GM12878 (cell line): ENCODE data around the gene SP2. TPM values are rescaled to one million over a fixed set of nuclear protein-coding genes. Genes with fewer than 3 reads are reported as not detected.

ENCODE experiments used
- ATAC-seq: fragments of 200-7000 bp; cut with Tn5 transposase; 3 replicates; pipeline ENCODE4 v1.9.1; 2020; ENCODE audit warnings: mild to moderate bottlenecking, moderate library complexity
- BruUV-seq: library from RNA; stranded (reverse); fragments of 400-500 nt; replicated peaks from 2 replicates; lab custom pipeline; 2021; lab: Mats Ljungman, UMichigan
- CTCF ChIA-PET: fragments of 300-600 bp; sonication (Branson Sonifier 250); formaldehyde crosslinking; extraction: SDS; loops from one replicate; lab custom pipeline; 2021; ENCODE audit warnings: inconsistent platforms; lab: Yijun Ruan, JAX
- POLR2A ChIA-PET: fragments of 350-600 bp; formaldehyde crosslinking; extraction: SDS; loops from one replicate; lab custom pipeline; 2021; ENCODE audit warnings: inconsistent platforms; lab: Charles Lee
- RAD21 ChIA-PET: fragments of 300-600 bp; sonication (Branson Sonifier 250); formaldehyde crosslinking; loops from one replicate; lab custom pipeline; 2023; ENCODE audit warnings: antibody characterized with exemption; ENCODE audit not compliant: unreplicated experiment; lab: Charles Lee
- SMC1A ChIA-PET: fragments of 300-600 bp; sonication (Branson Sonifier 250); formaldehyde crosslinking; loops from one replicate; lab custom pipeline; 2023; ENCODE audit not compliant: unreplicated experiment, uncharacterized antibody; lab: Charles Lee
- DNase-seq: peaks from one replicate; pipeline ENCODE4 v3.0.0-alpha.2; 2011; ENCODE audit warnings: low read depth, low spot score
- FAIRE-seq: peaks from 3 replicates; lab custom pipeline; 2011; peaks lifted over from hg19 to GRCh38; lab: Jason Lieb, UNC
- H2AFZ ChIP-seq: 2 replicates; pipeline ENCODE4 v1.6.0; 2011; ENCODE audit warnings: low read depth, low read length, control low read depth; ENCODE audit not compliant: control insufficient read depth
- H3K27ac ChIP-seq: 2 replicates; pipeline ENCODE4 v1.5.1; 2011; ENCODE audit warnings: control low read depth; ENCODE audit not compliant: control insufficient read depth, insufficient read depth
- H3K27me3 ChIP-seq, 2 experiments: replicated peaks in 1 of 2; 2 replicates each; pipeline versions ENCODE4 v1.6.0 to v1.6.1; 2011; ENCODE audit warnings: low read length in 1 of 2; ENCODE audit not compliant: control insufficient read depth in 2 of 2, insufficient read depth in 2 of 2
- H3K36me3 ChIP-seq, 2 experiments: 2 replicates each; pipeline ENCODE4 v1.5.1; 2011; ENCODE audit warnings: low read length in 1 of 2; ENCODE audit not compliant: control insufficient read depth in 2 of 2, insufficient read depth in 2 of 2
- H3K4me1 ChIP-seq: 2 replicates; pipeline ENCODE4 v1.6.1; 2011; ENCODE audit warnings: mild to moderate bottlenecking, low read length, moderate library complexity, mixed read lengths; ENCODE audit not compliant: control insufficient read depth, insufficient read depth
- H3K4me2 ChIP-seq: 2 replicates; pipeline ENCODE4 v1.6.0; 2011; ENCODE audit warnings: control low read depth; ENCODE audit not compliant: control insufficient read depth, insufficient read depth
- H3K4me3 ChIP-seq: fragments of 200-600 bp; sonication (generic); 2 replicates; pipeline ENCODE4 v1.5.1; 2016
- H3K79me2 ChIP-seq: 2 replicates; pipeline ENCODE4 v1.6.0; 2011; ENCODE audit warnings: low read length; ENCODE audit not compliant: control insufficient read depth, insufficient read depth
- H3K9ac ChIP-seq: 2 replicates; pipeline ENCODE4 v1.8.0; 2011; ENCODE audit warnings: low read length, control low read depth, mixed read lengths; ENCODE audit not compliant: control insufficient read depth, insufficient read depth
- H3K9me3 ChIP-seq: replicated peaks from 3 replicates; pipeline ENCODE4 v1.5.1; 2011; ENCODE audit warnings: mild to moderate bottlenecking, low read length; ENCODE audit not compliant: control insufficient read depth, insufficient read depth
- H4K20me1 ChIP-seq: 2 replicates; pipeline ENCODE4 v1.6.0; 2011; ENCODE audit not compliant: control insufficient read depth, insufficient read depth
- ATF7 ChIP-seq: fragments of 450-650 bp; IDR thresholded peaks from 2 replicates; pipeline ENCODE4 v1.6.1; 2016; ENCODE audit warnings: low read depth, mild to moderate bottlenecking
- CREB1 ChIP-seq: IDR thresholded peaks from 2 replicates; pipeline ENCODE4 v1.6.1; 2012; ENCODE audit warnings: low read depth, mild to moderate bottlenecking, inconsistent platforms
- EGR1 ChIP-seq, 2 experiments: IDR thresholded peaks; 1 replicate in 1 of 2; 2 replicates in 1 of 2; pipeline ENCODE4 v1.6.1; 2011 to 2012; ENCODE audit warnings: low read depth in 2 of 2, low read length in 2 of 2, borderline replicate concordance in 1 of 2, mild to moderate bottlenecking in 1 of 2, moderate library complexity in 1 of 2
- IRF4 ChIP-seq: IDR thresholded peaks from 2 replicates; pipeline ENCODE4 v1.6.1; 2011; ENCODE audit warnings: low read depth, low read length
- KAT2A ChIP-seq: conservative IDR thresholded peaks from 2 replicates; pipeline ENCODE4 v1.6.1; 2011; ENCODE audit warnings: low read depth, low read length; ENCODE audit not compliant: control insufficient read depth
- KDM1A ChIP-seq: fragments of 200-600 bp; sonication (generic); IDR thresholded peaks from 2 replicates; pipeline ENCODE4 v1.6.1; 2016; ENCODE audit warnings: borderline replicate concordance
- NR2C2 ChIP-seq: IDR thresholded peaks from 2 replicates; pipeline ENCODE4 v1.6.1; 2011; ENCODE audit warnings: borderline replicate concordance, low read depth; ENCODE audit not compliant: control insufficient read depth, insufficient read length
- RAD21 ChIP-seq: IDR thresholded peaks from 2 replicates; pipeline ENCODE4 v1.6.1; 2011; ENCODE audit warnings: mild to moderate bottlenecking, low read depth, low read length, moderate library complexity; ENCODE audit not compliant: insufficient read depth
- RAD51 ChIP-seq: fragments of 450-650 bp; IDR thresholded peaks from 2 replicates; pipeline ENCODE4 v1.6.1; 2016; ENCODE audit warnings: moderate library complexity, mild to moderate bottlenecking, inconsistent platforms
- RBBP5 ChIP-seq: fragments of 200-600 bp; sonication (generic); conservative IDR thresholded peaks from 2 replicates; pipeline ENCODE4 v1.6.1; 2016
- RUNX3 ChIP-seq: IDR thresholded peaks from 2 replicates; pipeline ENCODE4 v1.6.1; 2012; ENCODE audit warnings: low read length, inconsistent platforms
- SMAD1 ChIP-seq: fragments of 450-650 bp; IDR thresholded peaks from 2 replicates; pipeline ENCODE4 v1.6.1; 2018; ENCODE audit warnings: mild to moderate bottlenecking, low read depth; ENCODE audit not compliant: partially characterized antibody
- SMC3 ChIP-seq: IDR thresholded peaks from 2 replicates; pipeline ENCODE4 v1.6.1; 2011; ENCODE audit warnings: low read length, improper control_type of control experiment, borderline replicate concordance
- USF1 ChIP-seq: IDR thresholded peaks from 2 replicates; pipeline ENCODE4 v1.6.1; 2011; ENCODE audit warnings: borderline replicate concordance, low read depth, mild to moderate bottlenecking, moderate library complexity, mixed read lengths, low read length; ENCODE audit not compliant: insufficient read depth; ENCODE audit errors: extremely low read length
- WRNIP1 ChIP-seq: IDR thresholded peaks from 2 replicates; pipeline ENCODE4 v1.6.1; 2011; ENCODE audit warnings: low read depth, low read length, improper control_type of control experiment, borderline replicate concordance
- YBX1 ChIP-seq: fragments of 450-650 bp; IDR thresholded peaks from 2 replicates; pipeline ENCODE4 v1.6.1; 2016; ENCODE audit warnings: antibody characterized with exemption
- YY1 ChIP-seq: IDR thresholded peaks from 2 replicates; pipeline ENCODE4 v1.6.1; 2011; ENCODE audit warnings: low read depth, mild to moderate bottlenecking, low read length
- ZNF217 ChIP-seq: fragments of 450-650 bp; IDR thresholded peaks from 2 replicates; pipeline ENCODE4 v1.6.1; 2017; ENCODE audit warnings: antibody characterized with exemption, mild to moderate bottlenecking
- WGBS: methylation state at CpG from one replicate; pipeline ENCODE4 v1.1.6; 2016; ENCODE audit warnings: low lambda C conversion rate; ENCODE audit not compliant: insufficient replicate concordance, insufficient coverage; ENCODE audit errors: missing lambda C conversion rate; 5-methylcytosine and 5-hydroxymethylcytosine counted together
- in situ Hi-C: fragments of 300-500 bp; cut with MboI; formaldehyde crosslinking; loops from 9 replicates; pipeline ENCODE4 v1.14.3; 2018; ENCODE audit warnings: mixed read lengths
- intact Hi-C: fragments of 100-400 bp; cut with micrococcal nuclease; formaldehyde crosslinking; loops from one replicate; pipeline ENCODE4 v1.14.2; 2022; ENCODE audit not compliant: unreplicated experiment
- polyA plus RNA-seq, 11 experiments: library from polyadenylated mRNA; depleted of rRNA in 4 of 11; unstranded in 6 of 11; stranded (reverse) in 5 of 11; fragments of >200 nt; fragmentation: Nextera tagmentation in 4 of 11; fragmentation: Illumina TruSeq in 1 of 11; extraction: Ambion mirVana in 4 of 11; extraction: Trizol in 1 of 11; gene quantifications; 1 replicate in 1 of 11; 2 replicates in 10 of 11; pipeline versions ENCODE4 v1.2.1 to v1.2.3, GENCODE V29; 2011 to 2016; ENCODE audit warnings: inconsistent platforms in 2 of 11, missing spikeins in 2 of 11, low read depth in 1 of 11
- total RNA-seq, 4 experiments: library from RNA; depleted of rRNA in 3 of 4; stranded (reverse); fragments of >200 nt in 3 of 4; fragmentation: Illumina TruSeq in 1 of 4; extraction: Trizol in 1 of 4; gene quantifications; 2 replicates each; pipeline versions ENCODE4 v1.2.1 to v1.2.3, GENCODE V29; 2013 to 2021
- TF ChIP-seq, protein P1 (sequence below): fragments of 450-650 bp; conservative IDR thresholded peaks from 2 replicates; pipeline ENCODE4 v1.6.1; 2017; ENCODE audit warnings: mild to moderate bottlenecking, moderate library complexity
- TF ChIP-seq, protein P2 (sequence below), 3 experiments: IDR thresholded peaks in 2 of 3; conservative IDR thresholded peaks in 1 of 3; 2 replicates each; pipeline ENCODE4 v1.5.1; 2011; ENCODE audit warnings: low read depth in 3 of 3, low read length in 3 of 3, mild to moderate bottlenecking in 3 of 3, control low read depth in 2 of 3, moderate library complexity in 2 of 3, inconsistent platforms in 1 of 3, mixed read lengths in 1 of 3; ENCODE audit not compliant: control insufficient read depth in 2 of 3, insufficient read depth in 1 of 3; ENCODE audit errors: extremely low read depth in 1 of 3

The SP2 gene
- total and polyA plus RNA-seq, 10 of the 15 experiments (the other 5 are each of a cell fraction or from before 2014, with no cell fraction given), result 1.2 to 19.1 (median 4.8) TPM

DNA sequence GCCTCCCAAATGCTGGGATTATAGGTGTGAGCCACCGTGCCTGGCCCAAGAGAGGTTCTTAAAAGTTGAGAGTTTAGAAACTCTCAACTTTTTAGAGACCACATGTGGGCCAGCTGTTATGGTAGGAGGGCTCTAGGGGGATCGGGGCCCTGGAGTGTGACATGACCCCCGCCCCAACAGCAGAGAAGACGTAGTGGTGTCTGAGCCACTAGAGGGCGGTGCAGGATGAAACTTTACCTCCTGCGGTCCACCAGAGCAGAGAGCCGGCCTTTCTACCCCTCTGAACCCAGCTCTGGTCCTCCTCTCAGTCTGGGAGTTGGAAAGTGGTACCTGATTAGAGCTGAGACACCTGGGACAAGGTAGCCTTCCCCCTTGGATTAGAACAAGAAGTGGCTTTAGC, 82.3 kb downstream of the SP2 start:
- no peaks in the 10 kb centered on the region; the same call in 1 of the 2 replicates for H3K4me1 ChIP-seq
- H2AFZ ChIP-seq, result no peak overlapping the region
- H4K20me1 ChIP-seq, result no peaks in the 10 kb centered on the region
- H3K9me3 ChIP-seq, result no peaks in the 10 kb centered on the region
- SMC1A ChIA-PET, result interaction anchor here (0.6 to 17.2 kb wide), 11 partner anchors 11 to 137 kb away, joined by 3 to 332 read pairs (median 5); partner anchors contain the start of gene SCRN2
- H3K9ac ChIP-seq, result no peak overlapping the region
- no peak overlapping the region for H3K4me2 ChIP-seq
- ATAC-seq (peak; percentile 98), DNase-seq (no peak), FAIRE-seq (peak; percentile 54)
- RAD21 ChIA-PET, result interaction anchor here (0.9 to 5.0 kb wide), 13 partner anchors 9 to 135 kb away, joined by 3 to 107 read pairs (median 5); no protein-coding TSS in a partner anchor
- H3K4me3 ChIP-seq, result no peak overlapping the region
- H3K36me3 ChIP-seq, result peaks cover 31 to 58% of the 10 kb centered on the region in 2 experiments
- no peaks in the 10 kb centered on the region for H3K27me3 ChIP-seq
- in situ Hi-C loops, result no loop called here
- CTCF ChIA-PET, result interaction anchor here (0.7 to 12.3 kb wide), 33 partner anchors 8 to 809 kb away, joined by 3 to 454 read pairs (median 5); partner anchors contain the start of genes CDK5RAP3, PNPO and SCRN2
- intact Hi-C loops, result loop anchor here (1.0 kb wide), 1 partner anchor 40 kb away; no protein-coding TSS in a partner anchor
- no TSS peak for BruUV-seq
- H3K79me2 ChIP-seq, result no peaks in the 10 kb centered on the region
- WGBS, result 9% methylated on average over 7 of the region's 7 CpGs
- POLR2A ChIA-PET, result interaction anchor here (0.6 to 1.7 kb wide), 3 partner anchors 39 to 75 kb away, joined by 3 to 8 read pairs (median 7); no protein-coding TSS in a partner anchor
- H3K27ac ChIP-seq, result no peak overlapping the region
- TF ChIP-seq WRNIP1 (no peak), RUNX3 (peak; percentile 49), KAT2A (no peak), CREB1 (0 out of 2 replicates have a peak, but pooled peaks have one; percentile 12), ATF7 (no peak), RBBP5 (no peak), USF1 (no peak), SMAD1 (no peak), EGR1 (IDR thresholded peaks at IDR 0.05; ENCODE audit: borderline replicate concordance in 1 of 2, low read depth in 2 of 2, low read length in 2 of 2) (no peak), RAD51 (no peak), YBX1 (no peak), NR2C2 (no peak), SMC3 (peak; percentile 90), IRF4 (no peak), RAD21 (peak; percentile 86), YY1 (peak; percentile 53; the same call in 1 of the 2 replicates), ZNF217 (no peak), KDM1A (no peak)
- TF ChIP-seq, protein P1, sequence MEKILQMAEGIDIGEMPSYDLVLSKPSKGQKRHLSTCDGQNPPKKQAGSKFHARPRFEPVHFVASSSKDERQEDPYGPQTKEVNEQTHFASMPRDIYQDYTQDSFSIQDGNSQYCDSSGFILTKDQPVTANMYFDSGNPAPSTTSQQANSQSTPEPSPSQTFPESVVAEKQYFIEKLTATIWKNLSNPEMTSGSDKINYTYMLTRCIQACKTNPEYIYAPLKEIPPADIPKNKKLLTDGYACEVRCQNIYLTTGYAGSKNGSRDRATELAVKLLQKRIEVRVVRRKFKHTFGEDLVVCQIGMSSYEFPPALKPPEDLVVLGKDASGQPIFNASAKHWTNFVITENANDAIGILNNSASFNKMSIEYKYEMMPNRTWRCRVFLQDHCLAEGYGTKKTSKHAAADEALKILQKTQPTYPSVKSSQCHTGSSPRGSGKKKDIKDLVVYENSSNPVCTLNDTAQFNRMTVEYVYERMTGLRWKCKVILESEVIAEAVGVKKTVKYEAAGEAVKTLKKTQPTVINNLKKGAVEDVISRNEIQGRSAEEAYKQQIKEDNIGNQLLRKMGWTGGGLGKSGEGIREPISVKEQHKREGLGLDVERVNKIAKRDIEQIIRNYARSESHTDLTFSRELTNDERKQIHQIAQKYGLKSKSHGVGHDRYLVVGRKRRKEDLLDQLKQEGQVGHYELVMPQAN, result no peak
- TF ChIP-seq, protein P2, sequence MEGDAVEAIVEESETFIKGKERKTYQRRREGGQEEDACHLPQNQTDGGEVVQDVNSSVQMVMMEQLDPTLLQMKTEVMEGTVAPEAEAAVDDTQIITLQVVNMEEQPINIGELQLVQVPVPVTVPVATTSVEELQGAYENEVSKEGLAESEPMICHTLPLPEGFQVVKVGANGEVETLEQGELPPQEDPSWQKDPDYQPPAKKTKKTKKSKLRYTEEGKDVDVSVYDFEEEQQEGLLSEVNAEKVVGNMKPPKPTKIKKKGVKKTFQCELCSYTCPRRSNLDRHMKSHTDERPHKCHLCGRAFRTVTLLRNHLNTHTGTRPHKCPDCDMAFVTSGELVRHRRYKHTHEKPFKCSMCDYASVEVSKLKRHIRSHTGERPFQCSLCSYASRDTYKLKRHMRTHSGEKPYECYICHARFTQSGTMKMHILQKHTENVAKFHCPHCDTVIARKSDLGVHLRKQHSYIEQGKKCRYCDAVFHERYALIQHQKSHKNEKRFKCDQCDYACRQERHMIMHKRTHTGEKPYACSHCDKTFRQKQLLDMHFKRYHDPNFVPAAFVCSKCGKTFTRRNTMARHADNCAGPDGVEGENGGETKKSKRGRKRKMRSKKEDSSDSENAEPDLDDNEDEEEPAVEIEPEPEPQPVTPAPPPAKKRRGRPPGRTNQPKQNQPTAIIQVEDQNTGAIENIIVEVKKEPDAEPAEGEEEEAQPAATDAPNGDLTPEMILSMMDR (IDR thresholded peaks at IDR 0.05 in 2 of 3, conservative IDR thresholded peaks at IDR 0.05 in 1 of 3; ENCODE audit: control insufficient read depth in 2 of 3, extremely low read depth in 1 of 3, insufficient read depth in 1 of 3, low read depth in 3 of 3, low read length in 3 of 3), result peak; percentile 73 to 86 (median 77)
